HCT116 (cell line): Measurements from ENCODE around the gene BATF3.

Experiments
- CTCF ChIP-seq, 3 experiments: fragments of 200-600 bp in 1 of 3; sonication (generic) in 1 of 3; IDR thresholded peaks in 2 of 3; conservative IDR thresholded peaks in 1 of 3; 2 replicates each; pipeline ENCODE4 v1.5.1; 2012 to 2017; ENCODE audit warnings: low read depth in 2 of 3, low read length in 2 of 3, antibody characterized with exemption in 1 of 3, borderline replicate concordance in 1 of 3, control low read depth in 1 of 3, mild to moderate bottlenecking in 1 of 3, mixed read lengths in 1 of 3, mixed run types in 1 of 3, moderate library complexity in 1 of 3; ENCODE audit not compliant: insufficient read depth in 1 of 3
- EZH2 ChIP-seq: fragments of 200-600 bp; sonication (generic); IDR thresholded peaks from 2 replicates; pipeline ENCODE4 v1.6.1; 2017; ENCODE audit warnings: antibody characterized with exemption, mixed run types
- SRF ChIP-seq: IDR thresholded peaks from 2 replicates; pipeline ENCODE4 v1.6.1; 2012; ENCODE audit warnings: low read depth
- YY1 ChIP-seq: IDR thresholded peaks from 2 replicates; pipeline ENCODE4 v1.6.1; 2011; ENCODE audit warnings: low read length, low read depth, moderate library complexity, mild to moderate bottlenecking; ENCODE audit not compliant: insufficient replicate concordance; ENCODE audit errors: extremely low read depth

GRCh38 chr1:212702672-212703071 is 3.0 kb upstream of the BATF3 start:
- TF ChIP-seq YY1 (no peak), SRF (no peak), EZH2 (no peak), CTCF (IDR thresholded peaks at IDR 0.05 in 2 of 3, conservative IDR thresholded peaks at IDR 0.05 in 1 of 3; ENCODE audit: borderline replicate concordance in 1 of 3, insufficient read depth in 1 of 3, low read depth in 2 of 3, low read length in 2 of 3) (no peak)
